ENCODE results near the gene DAPK1.
"Not testable (repeated sequence)": the region's sequence is repeated elsewhere in the genome, so short reads cannot be mapped to it uniquely, and the experiment has no call there.

Gene DAPK1

DNA sequence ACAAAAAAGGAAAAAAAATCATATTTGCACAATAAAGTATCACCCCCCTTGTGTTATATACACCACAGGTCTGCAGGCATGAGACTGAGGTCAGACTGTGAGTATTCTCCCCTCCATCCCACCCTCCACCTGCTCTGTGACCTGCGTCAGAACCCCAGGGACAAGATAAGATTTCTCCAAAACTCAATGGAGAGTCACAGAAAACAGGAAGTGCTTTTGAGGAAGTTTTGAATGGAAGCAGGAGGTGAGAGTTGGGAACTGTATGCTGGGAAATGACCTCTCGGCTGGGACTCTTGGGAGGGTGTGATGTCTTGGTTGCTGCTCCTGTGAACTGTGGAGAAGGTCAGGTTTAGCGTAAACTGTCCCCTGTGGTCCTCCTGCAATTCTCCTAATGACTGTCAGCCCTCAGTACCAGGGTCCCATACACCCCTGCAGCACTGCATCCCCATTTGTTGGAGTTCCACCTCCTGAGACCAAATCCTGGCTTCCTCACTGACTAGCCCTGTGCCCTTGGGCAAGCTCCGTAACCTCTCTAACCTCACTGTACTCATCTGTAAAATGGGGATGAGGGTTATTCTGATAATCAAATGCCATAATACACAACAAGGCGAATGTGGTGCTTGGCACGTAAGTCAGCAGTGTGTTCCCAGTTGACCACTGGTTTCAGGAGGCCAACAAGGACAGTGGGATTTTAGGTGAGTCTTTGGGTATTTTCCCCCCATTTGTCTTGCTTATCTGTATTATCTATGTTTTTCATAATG, 221.4 kb downstream of the DAPK1 start:
- no peak for DNase-seq

DNA sequence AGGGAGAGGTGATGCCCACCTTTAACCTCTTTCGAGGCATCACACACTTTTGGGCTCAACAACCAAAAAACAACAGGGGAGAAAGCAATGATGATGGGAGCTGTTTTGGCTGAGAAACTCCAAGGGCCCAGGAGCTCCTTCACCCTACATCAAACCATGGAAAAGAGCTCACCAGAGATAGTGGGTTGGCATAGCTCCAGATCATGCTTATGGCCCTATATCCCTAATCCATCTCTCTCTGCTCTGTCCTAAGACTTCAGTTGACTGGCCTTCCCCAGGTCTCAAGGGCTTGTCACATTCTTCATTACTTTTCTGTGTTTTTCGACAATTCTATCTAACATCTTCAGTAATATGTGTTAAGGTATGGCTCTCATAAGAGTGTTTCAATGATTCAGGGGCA, 222.5 kb downstream of the DAPK1 start:
- no peak for DNase-seq

- no peak for DNase-seq
Observed at GRCh38 chr9:87722393-87723088, 224.9 kb downstream of the DAPK1 start.

DNA sequence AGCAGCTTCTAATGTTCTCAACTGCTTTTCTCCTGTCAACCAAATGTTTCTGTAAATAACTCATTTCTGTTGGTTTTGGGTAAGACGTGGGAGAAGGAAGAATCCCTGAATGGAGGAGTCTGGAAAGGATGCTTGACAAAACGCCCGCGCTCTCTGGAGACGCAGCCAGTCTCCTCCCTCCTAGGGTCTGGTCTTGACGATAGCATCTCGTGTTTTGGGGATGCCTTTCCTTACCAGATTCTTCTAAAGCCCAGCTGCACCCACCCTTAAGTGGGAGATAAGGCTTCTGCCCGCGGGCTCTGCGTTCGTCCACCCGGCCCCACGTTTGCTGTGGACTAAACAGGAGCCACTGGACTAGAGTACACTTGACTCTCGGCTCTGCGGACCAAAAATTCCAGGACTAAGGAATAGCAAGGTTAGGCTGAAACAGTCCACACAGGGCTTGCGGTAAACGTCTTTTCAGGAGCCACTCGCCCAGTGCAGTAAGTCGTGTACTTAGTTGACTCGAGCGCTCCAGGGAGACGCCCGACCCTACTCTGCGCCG, 227.8 kb downstream of the DAPK1 start:
- DNase-seq, result peak; percentile 13

- DNase-seq, result peak; percentile 87
Observed at GRCh38 chr9:87725900-87726709, 228.4 kb downstream of the DAPK1 start, which contains the start of gene CTSL. Gene CTSL, plus strand, starts transcription at chr9:87726119. Its CDS starts 1,485 bp downstream, at chr9:87727604.

DNA sequence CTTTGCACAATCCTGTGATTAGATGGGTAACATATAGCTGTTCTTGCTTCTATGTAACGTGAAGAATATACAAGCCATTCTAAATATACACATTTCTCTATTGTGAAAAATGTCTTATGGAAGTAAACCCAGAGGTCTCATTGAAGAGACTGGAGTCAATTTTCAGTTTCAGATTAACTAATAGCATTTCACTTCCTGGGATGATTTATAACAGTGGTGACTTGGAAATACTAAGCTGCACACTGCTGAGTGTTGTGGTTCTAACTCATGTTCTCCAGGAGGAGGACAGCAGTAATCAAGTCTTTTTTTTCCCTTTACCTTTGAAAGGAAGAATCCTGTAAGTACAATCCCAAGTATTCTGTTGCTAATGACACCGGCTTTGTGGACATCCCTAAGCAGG, 231.6 kb downstream of the DAPK1 start:
- no peak for DNase-seq

GRCh38 chr9:87731321-87731720, 233.7 kb downstream of the DAPK1 start:
- no peak for DNase-seq

- DNase-seq, result no peak
Observed at GRCh38 chr9:87732344-87732743, 234.7 kb downstream of the DAPK1 start.

DNA sequence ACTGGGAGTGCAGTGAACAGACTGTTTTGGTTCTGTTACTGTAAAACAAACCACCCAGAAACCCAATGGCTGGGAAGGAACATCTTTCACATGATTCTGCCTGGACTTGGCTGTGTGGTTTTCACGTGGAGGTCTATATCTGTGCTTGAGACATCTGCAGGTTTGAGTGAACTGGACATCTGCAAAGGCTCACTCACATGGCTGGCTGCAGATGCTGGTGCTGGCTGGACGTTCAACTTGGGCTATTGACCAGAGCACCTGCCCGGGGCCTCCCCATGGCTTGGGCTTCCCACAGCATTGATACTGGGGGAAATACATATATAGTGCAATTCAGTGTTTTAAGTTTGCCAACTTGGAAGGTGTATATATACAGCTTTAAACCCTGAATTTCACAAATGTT, 235.1 kb downstream of the DAPK1 start:
- no peak for DNase-seq

GRCh38 chr9:87733273-87734052, 235.8 kb downstream of the DAPK1 start:
- DNase-seq, result no peak

- no peak for DNase-seq
Observed at GRCh38 chr9:87734106-87734505, 236.4 kb downstream of the DAPK1 start.

DNA sequence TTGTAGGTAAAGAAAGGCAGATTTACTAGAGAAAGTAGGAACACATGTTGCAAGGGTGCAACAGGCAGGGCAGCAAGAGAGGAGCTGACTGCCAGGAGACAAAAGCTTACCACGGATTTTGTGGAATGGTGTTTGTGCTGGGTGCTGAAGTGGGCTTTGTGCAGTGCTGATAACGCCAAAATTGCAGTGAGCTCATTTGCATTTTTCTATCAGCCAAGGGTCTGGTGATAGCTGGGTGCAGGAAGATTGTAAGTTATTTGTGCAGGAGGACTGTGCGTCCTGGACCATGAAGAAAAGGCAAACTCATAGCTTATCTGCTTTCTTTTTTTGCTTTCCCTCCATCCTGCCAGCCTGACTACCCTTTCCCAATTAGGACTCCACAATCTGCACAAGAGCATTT, 241.9 kb downstream of the DAPK1 start:
- no peak for DNase-seq

DNA sequence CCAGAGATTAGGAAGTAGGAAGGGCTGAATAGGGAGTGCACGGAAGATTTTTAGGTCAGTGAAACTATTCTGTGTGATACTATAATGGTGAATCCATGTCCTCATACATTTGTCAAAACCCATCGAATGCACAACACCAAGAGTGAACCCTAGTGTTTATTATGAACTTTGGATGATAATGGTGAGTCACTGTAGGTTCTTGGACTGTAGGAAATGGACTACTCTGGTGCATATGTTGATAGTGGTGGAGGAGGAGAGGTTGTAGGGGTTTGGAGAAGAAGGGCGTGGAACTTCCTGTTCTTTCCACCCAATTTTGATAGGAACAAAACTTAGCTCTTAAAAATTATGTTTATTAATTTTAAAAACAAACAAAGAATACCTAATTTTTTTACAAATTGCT, 242.5 kb downstream of the DAPK1 start:
- no peak for DNase-seq

GRCh38 chr9:87741326-87741725, 243.7 kb downstream of the DAPK1 start:
- DNase-seq, result no peak

- DNase-seq, result no peak
Observed at GRCh38 chr9:87741891-87742290, 244.2 kb downstream of the DAPK1 start.

GRCh38 chr9:87742813-87743428, 245.3 kb downstream of the DAPK1 start:
- DNase-seq, result no peak

DNA sequence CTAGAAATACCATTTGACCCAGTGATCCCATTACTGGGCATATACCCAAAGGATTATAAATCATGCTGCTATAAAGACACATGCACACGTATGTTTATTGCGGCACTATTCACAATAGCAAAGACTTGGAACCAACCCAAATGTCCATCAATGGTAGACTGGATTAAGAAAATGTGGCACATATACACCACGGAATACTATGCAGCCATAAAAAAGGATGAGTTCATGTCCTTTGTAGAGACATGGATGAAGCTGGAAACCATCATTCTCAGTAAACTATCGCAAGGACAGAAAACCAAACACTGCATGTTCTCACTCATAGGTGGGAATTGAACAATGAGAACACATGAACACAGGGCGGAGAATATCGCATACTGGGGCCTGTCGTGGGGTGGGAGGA, 246.6 kb downstream of the DAPK1 start:
- not testable (repeated sequence) for DNase-seq

- no peak for DNase-seq
Observed at GRCh38 chr9:87746186-87746585, 248.5 kb downstream of the DAPK1 start.

DNA sequence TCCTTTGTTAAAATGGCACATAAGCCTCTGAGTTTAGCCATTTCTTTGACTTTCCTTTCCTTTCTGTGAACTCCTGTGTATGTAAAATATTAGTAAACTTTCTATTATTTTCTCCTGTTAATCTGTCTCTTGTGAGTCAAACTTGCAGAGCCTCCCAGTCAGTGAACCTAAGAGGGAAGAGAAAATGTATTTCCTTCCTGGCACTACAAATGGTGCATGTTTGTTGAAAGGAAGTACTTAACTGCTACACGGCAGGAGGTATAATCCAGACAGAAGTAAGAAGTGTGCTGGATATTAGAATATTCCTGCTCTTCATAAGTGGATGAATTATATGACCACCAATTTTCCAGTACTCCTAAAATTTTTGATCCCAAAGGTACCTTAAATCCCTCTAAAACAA, 251.2 kb downstream of the DAPK1 start:
- no peak for DNase-seq

GRCh38 chr9:87749335-87750035, 251.8 kb downstream of the DAPK1 start:
- no peak for DNase-seq

- no peak for DNase-seq
Observed at GRCh38 chr9:87750726-87751125, 253.1 kb downstream of the DAPK1 start.

Data from HCEC 1CT (cell line).